ENCODE results near the gene FAF1.

The FAF1 gene

GRCh38 chr1:50422946-50423669, 537.0 kb downstream of the FAF1 start, which contains the start of gene DMRTA2:
Gene DMRTA2, minus strand, starts transcription at chr1:50423443. Its CDS starts 1,907 bp downstream, at chr1:50421536.
- in situ Hi-C loops (cut with MboI; ENCODE audit: low sequenced_read_pairs) = no loop called here

GRCh38 chr1:50422675-50422945, 537.5 kb downstream of the FAF1 start:
- in situ Hi-C loops (cut with MboI; ENCODE audit: low sequenced_read_pairs) = no loop called here

DNA sequence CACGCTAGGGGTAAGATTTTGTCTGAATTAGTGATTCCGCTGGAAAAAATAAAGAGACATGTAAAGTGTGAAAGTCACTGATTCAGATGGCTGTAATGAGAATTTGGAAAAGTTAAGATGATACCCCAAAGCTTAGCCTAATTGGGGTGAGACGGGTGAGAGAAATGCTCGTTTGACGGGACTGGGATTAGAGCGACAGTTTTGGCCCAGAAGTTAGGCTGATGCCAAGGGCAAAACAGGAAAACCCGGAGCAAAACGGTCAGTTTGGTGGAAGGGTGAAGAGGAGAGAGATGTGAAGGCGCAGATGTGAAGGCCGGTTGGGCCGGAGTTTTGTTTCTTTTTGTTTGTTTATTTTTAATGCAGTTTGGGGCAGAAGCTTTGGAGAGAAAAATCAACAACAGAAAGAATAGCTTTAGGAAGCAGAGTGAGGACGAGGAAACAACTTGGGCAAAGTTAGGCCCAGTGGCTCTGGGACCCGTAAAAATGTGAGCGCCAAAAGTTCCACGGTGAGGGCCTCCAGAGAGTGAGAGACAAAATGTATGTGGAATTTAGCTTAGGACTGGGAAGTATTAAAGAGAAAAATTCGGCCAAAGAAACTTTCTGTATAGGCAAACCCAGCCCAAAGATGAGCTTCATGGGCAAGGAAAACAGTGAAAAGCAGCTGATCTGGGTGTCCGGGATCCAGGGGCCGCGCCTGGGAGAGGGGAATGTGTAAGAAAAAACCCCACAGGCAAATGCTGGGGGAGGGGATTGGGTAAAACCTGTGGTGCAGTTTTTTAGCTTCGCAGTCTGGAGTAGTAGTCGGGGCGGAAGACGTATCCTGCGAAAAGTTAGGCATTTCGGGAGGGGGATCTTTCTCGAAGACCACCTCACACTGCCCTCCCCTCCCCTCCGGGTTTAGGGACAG, 538.0 kb downstream of the FAF1 start:
- in situ Hi-C loops (cut with MboI; ENCODE audit: low sequenced_read_pairs) = no loop called here

DNA sequence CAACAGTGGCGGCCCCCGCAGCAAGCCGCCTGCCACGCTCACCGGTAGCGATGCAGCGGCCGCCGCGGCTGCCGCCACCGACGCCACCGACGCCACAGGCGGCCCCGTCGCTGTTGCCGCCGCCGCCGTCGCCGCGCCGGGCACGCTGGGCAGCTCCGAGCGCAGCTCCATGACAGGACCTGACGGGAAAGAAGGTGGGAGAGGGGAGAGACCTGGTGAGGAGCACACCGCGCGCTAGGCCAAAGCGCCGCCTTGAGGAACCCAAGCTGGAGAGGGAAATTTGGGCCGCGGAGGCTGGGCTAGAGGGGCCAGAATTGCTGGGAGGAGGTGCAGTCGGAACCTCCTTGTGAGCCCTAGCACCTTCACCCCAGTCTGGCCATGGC, 538.7 kb downstream of the FAF1 start:
- in situ Hi-C loops (cut with MboI; ENCODE audit: low sequenced_read_pairs) = no loop called here

GRCh38 chr1:50420689-50421365, 539.2 kb downstream of the FAF1 start:
- in situ Hi-C loops (cut with MboI; ENCODE audit: low sequenced_read_pairs) = no loop called here

DNA sequence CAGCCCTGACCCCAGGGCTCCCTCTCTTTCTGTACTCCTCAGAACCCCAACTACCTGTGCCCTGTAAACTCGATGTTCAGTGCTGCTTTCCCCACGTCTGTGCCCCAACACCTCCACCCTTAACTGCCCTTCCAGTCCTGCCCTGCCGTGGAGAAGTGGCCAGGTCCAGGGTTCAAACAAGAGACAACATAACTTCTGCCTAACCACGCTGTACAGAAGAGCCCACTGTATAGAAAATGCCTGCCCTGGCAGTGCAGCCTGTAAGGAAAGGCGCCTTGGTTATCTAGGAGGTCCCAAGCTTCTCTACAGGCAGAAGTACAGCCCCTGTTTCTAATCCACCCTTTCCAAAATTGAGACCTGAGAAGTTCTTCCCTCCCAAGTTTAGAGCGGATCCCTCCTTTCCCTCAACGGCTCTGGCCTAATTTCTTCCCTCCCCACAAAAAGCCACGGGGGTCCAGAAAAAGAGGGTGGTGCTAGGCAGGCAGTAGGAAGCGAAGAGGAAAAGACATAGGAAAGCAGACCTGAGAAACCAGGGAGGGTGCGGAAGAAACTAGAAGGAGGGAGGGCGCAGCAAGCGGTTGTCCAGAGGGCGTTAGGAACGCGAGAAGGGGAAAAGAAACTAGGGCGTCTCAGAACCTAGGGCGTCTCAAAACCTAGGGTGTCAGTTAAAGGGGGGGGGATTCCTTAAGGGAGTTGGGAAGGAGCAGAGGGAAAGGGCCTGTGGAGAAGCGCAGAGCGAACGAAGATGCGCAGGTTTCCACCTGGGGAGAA, 540.0 kb downstream of the FAF1 start:
- in situ Hi-C loops (cut with MboI; ENCODE audit: low sequenced_read_pairs) = no loop called here

DNA sequence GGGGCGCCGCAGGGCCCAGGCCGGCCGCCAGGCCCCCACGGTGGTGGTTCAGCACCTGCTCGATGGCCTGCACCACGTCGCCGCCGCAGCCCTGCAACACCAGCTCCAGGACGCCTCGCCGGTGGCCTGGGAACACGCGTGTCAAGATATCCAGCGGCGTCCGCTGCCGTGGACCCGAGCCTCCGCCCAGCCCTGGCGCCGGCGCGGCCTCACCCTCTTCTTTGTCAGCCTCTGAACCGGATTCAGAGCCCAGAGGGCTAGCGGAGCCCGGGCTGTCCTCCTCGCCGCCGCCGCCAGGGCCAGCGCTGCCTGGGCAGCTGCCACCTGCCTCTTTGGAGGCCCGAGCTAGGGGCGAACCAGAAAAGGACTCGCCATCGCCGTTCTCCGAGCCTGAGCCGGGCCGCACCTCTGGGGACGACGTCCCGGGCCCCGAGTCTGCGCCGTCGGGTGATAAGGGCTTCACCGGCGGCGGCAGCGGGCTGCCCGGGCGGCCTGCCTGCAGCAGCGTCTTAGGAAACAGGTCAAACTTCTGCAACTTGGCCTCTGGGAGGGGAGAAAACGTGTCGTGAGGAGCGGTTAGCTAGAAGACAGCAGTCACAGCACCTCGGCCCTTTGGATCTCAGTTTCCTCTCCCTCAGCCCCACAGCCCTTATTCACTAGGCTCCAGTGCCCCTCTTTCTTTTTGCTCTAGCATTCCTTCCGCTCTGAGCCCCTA, 540.7 kb downstream of the FAF1 start:
- in situ Hi-C loops (cut with MboI; ENCODE audit: low sequenced_read_pairs) = no loop called here

GRCh38 chr1:50418600-50419109, 541.4 kb downstream of the FAF1 start:
- in situ Hi-C loops (cut with MboI; ENCODE audit: low sequenced_read_pairs) = no loop called here

DNA sequence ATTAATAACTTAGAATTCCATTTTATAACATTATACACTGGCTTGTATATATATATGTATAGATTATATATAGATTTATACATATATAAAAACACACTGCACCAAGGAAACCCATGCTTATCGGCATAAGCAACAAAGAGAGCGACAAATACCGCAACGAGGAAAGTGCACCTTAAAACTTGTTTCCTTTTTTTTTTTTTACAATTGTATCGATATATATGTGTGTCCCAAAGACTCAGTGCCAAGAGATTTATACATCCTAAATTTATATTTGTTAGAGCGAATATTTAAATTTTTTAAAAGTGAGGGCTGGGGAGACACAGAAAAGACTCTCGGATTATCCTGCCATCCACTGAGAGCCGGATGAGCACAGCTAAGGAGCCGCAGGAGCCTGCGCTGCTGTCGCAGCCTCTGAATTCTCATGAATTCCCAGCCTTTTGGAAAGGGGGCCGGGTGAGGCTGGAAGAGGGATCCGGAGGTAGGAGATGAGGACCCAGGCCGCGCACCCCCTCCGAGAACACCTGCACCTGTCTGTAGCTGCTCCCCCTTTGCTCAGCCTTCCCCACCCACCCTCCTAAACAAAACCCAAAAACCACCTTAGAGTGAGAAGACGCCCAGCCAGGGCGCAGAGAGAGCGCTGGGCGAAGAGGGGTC, 542.0 kb downstream of the FAF1 start:
- in situ Hi-C loops (cut with MboI; ENCODE audit: low sequenced_read_pairs) = no loop called here

- in situ Hi-C loops (cut with MboI; ENCODE audit: low sequenced_read_pairs) = no loop called here
These were observed 542.6 kb downstream of the FAF1 start for GRCh38 chr1:50417507-50417906.

GRCh38 chr1:50416553-50417453, 543.3 kb downstream of the FAF1 start:
- in situ Hi-C loops (cut with MboI; ENCODE audit: low sequenced_read_pairs) = no loop called here

DNA sequence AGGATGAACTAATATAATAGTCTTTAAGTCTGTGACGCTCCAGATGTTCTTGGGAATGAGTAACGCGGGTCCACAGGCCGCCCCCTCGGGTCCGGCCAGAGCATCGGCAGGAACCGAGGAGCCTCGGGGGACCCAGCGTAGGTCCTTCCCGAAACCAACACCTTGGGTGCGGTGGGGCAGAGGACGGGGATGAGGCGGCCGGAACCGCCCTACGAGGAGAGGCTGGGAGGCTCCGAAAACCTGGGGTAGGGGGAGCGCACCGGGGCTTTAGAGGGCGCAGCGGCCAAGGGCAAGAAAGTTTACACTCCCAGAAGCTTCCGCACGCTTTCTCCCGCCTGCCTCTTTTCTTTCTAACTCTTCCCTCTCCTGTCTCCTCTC, 543.9 kb downstream of the FAF1 start:
- in situ Hi-C loops (cut with MboI; ENCODE audit: low sequenced_read_pairs) = no loop called here

DNA sequence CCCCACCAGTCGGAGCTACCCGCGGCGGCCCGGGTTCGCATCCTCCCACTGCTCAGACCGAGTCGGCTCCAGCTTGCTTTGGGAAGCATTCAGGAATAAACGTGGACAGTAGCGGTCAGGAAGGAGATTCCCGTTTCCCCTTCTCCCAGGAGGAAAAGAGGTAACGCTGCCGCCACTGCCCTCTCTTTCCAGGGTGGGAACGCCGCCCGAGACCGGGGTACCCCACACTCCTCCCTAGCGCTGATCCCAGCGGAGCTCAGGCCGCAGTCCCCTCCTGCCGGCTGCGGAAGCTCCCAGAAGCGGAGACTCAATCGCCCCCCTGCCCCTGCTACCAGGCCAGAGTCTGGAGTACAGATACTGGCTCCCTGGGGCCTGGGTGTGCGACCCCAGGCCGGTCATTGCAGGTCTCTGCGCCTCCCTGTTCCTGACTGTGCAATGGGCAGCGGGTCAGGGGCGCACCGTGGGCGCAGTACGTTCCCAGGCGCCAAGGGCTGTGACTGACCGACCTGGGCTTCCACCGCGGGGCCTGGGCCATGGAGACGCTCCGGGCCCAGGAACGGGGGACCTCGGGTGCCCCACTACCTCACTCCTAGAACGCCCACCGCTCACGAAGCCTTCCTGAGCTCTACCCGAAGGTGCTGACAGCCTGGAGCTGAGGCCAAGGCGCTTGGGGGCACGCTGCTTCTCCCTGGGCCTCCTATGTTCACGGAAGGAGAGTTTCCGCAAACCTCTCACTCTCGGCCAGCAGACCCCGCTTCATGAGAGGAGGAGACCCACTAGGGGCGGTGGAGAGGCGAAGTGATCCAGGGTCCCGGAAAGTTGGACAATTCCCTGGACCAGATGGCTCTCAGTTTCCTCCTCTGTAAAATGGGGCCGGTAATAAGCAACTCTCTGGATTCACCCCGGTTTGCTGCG, 544.6 kb downstream of the FAF1 start:
- in situ Hi-C loops (cut with MboI; ENCODE audit: low sequenced_read_pairs) = no loop called here

GRCh38 chr1:50414853-50415234, 545.2 kb downstream of the FAF1 start:
- in situ Hi-C loops (cut with MboI; ENCODE audit: low sequenced_read_pairs) = no loop called here

GRCh38 chr1:50412813-50413476, 547.1 kb downstream of the FAF1 start:
- in situ Hi-C loops (cut with MboI; ENCODE audit: low sequenced_read_pairs) = no loop called here

DNA sequence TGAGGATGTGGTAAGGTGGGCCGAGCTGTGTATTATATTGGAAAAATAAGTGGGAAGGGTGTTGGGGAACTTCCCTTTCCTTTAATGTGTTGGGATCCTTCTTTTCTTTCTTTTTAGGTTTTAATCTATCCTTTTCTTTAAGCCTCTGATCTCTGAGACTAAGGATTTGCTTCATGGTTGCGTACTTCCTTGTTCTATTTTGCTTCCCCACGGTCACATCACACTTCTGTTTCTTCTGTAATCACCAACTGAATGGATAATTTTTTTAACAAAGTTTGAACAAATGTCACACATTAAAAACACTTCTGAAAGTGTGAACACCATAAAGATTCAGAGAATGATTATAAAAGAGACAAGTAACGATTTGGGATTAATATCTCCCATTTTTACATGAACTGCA, 554.3 kb downstream of the FAF1 start:
- in situ Hi-C loops (cut with MboI; ENCODE audit: low sequenced_read_pairs) = no loop called here

DNA sequence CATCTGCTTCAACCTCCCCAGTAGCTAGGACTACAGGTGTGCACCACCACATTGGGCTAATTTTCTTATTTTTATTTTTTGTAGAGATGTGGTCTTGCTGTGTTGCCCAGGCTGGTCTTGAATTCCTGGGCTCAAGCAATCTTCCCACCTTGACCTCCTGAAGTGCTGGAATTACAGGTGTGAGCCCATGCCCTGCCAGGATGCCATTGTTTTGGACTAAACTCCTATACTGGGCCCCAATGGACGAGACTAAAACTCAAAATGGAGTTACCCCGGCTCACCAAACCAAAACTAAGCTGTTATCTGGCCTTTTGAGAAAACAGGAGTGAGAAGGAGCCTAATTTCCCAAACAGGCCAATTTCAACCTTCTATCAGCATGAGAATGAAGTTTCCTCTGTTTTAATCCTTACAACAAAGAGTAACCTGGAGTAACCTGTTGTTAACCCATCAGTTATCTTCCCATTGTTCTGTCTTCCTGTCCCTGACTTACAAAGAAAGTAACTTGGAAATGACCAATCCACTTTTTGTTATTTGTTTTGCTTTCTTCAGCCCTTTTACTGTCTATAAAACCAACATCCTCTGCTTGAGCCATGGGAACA, 566.4 kb downstream of the FAF1 start:
- in situ Hi-C loops (cut with MboI; ENCODE audit: low sequenced_read_pairs) = no loop called here

Data from HL-60/S4 treated with phorbol 12-myristate 13-acetate at 8.2 ng/mL for 4 days and 3 days (cell line).